ENCODE data around the gene DALRD3.

Gene DALRD3

DNA sequence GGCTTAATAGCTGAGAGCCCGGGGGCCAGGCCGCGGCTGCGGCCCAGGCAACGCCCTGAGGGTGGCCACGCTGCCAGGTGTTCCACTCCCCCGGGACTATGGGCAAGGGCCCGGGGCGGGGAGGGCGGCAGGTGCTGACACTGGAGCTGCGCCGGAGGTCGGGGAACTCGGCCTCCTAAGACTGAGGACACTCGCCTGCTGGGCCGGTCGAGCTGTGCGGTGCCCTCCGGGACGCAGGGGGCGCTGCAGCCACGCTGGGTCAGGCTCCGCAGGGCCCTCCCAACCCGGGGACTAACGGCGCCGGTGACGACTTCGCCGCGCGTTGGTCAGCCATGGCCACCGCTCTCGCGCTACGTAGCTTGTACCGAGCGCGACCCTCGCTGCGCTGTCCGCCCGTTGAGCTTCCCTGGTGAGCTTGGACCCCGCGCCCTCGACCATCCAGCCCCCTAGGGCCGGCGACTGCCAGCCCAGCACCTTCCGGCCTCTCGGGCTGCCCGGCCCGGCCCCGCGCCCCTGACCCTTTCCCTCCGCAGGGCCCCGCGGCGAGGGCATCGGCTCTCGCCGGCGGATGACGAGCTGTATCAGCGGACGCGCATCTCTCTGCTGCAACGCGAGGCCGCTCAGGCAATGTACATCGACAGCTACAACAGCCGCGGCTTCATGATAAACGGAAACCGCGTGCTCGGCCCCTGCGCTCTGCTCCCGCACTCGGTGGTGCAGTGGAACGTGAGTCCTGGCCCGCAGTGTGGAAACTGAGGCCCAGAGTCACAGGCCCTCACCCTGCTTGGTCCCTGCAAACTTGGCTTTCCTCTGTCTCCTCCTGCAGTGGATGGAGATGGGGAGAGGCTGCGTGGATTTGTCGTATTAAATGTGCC lies 3.7 kb upstream of the DALRD3 start, which contains the start of gene NDUFAF3:
Gene NDUFAF3 (plus strand): TSS at position 309 of the 875 bp plus-strand sequence. CDS start 24 bp downstream, at position 333.
- no peaks in the 10 kb centered on the region for H3K27me3 ChIP-seq (ENCODE audit: control insufficient read depth in 5 of 5, insufficient read depth in 4 of 5, low read length in 5 of 5)
- H3K27ac ChIP-seq (ENCODE audit: low read depth, low read length) = peak within 1 kb of the TSS; percentile 98
- H3K4me1 ChIP-seq (ENCODE audit: control insufficient read depth in 5 of 5, insufficient read depth in 5 of 5, low read length in 5 of 5) = peaks cover 10 to 73% (median 55%) of the 10 kb centered on the region in 5 donors
- H3K4me3 ChIP-seq (ENCODE audit: low read depth in 1 of 5, low read length in 5 of 5) = peak within 1 kb of the TSS; percentile 78 to 95 (median 92)
- H3K9me3 ChIP-seq (ENCODE audit: control insufficient read depth in 5 of 5, low read length in 5 of 5) = no peaks in the 10 kb centered on the region
- peak within 1 kb of the TSS; percentile 90 to 98 (median 96) for H3K9ac ChIP-seq (ENCODE audit: low read length in 5 of 5)
- peaks cover 0 to 40% (median 36%) of the 10 kb centered on the region in 5 donors for H3K36me3 ChIP-seq (ENCODE audit: control insufficient read depth in 5 of 5, insufficient read depth in 5 of 5, low read length in 5 of 5)

DNA sequence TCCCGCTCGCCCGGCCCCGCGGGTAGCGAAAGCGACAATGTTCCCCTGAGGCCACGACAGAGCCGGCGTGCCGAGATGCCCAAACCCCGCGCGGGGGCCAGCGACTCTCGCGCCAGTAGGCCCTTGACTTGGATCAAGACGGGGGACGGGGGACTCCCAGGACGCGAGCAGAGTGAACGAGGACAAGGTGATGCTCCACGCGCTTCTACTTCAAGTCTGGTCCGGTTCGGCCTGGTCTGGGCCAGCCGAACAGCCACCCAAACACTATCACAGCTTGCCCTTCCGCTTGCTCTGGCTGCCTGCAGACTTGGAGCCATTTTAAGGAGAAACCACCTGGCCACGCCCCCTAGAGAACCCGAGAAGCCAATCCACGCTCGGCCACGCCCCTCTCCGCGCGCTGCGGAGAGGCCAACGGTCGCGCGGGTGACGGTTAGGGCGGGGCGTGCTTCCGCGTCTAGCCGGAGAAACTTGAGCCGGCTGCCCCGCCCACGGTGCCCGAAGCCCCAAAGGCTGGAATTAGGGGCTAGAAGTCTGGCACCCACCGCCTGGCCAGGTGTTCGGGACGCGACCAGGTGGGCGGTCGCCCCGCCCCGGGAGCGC lies 2.9 kb upstream of the DALRD3 start:
- Histone ChIP-seq H3K9me3 (ENCODE audit: control insufficient read depth in 5 of 5, low read length in 5 of 5) (no peaks in the 10 kb centered on the region), H3K36me3 (ENCODE audit: control insufficient read depth in 5 of 5, insufficient read depth in 5 of 5, low read length in 5 of 5) (peaks cover 0 to 41% (median 35%) of the 10 kb centered on the region in 5 donors), H3K27me3 (ENCODE audit: control insufficient read depth in 5 of 5, insufficient read depth in 4 of 5, low read length in 5 of 5) (no peaks in the 10 kb centered on the region), H3K4me3 (ENCODE audit: low read depth in 1 of 5, low read length in 5 of 5) (peak overlapping the region; percentile 72 to 95 (median 84)), H3K27ac (ENCODE audit: low read depth, low read length) (peak overlapping the region; percentile 98), H3K4me1 (ENCODE audit: control insufficient read depth in 5 of 5, insufficient read depth in 5 of 5, low read length in 5 of 5) (peaks cover 10 to 73% (median 56%) of the 10 kb centered on the region in 5 donors), H3K9ac (ENCODE audit: low read length in 5 of 5) (peak overlapping the region in 4 of 5 donors; percentile 90 to 98 (median 96))

DNA sequence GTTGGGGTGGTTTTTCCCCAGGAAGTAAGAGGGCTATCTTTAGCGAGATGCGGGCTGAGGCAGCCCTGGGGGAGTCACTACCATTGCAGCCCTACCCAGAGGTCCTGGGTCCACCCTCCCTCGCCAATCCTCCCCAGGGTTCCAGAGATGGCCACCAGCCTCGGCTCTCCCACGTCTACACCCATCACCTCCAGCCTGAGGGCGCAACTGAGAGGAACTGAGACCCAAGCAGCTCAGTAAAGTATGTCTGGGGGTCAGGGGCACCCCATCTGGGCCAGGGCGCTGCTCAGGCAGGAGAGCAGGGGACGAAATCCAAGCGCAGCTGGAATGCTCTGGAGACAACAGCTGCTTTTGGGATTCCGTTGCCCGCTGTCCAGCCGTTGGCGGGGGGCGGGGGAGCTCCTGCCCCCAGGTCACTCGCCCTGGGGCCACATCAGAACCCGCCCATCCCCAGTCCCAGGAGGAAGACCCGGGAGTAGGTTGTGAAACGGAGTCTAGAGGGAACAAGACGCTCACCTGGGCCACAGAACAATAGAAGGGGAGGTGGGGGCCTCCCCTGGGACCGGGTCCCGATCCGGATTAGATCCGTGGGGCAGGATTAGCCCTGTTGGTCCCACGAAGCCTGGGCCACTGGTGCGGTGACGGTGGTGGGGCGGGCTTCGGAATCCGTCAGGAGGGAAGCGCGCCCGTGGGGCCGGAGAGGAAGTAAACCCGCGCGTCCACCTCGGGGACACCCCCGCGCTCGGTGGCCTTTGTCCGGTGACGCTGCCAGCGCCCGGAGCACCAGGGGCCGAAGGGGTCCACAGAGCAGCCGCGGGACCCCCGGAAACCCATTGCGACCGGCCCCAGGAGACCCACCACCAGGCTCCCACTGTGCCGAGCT lies 2.2 kb upstream of the DALRD3 start:
- H3K4me3 ChIP-seq (ENCODE audit: low read depth in 1 of 5, low read length in 5 of 5) = peak overlapping the region; percentile 62 to 95 (median 84)
- peak overlapping the region; percentile 52 to 98 (median 96) for H3K9ac ChIP-seq (ENCODE audit: low read length in 5 of 5)
- H3K27me3 ChIP-seq (ENCODE audit: control insufficient read depth in 5 of 5, insufficient read depth in 4 of 5, low read length in 5 of 5) = no peaks in the 10 kb centered on the region
- H3K9me3 ChIP-seq (ENCODE audit: control insufficient read depth in 5 of 5, low read length in 5 of 5) = no peaks in the 10 kb centered on the region
- H3K4me1 ChIP-seq (ENCODE audit: control insufficient read depth in 5 of 5, insufficient read depth in 5 of 5, low read length in 5 of 5) = peaks cover 10 to 72% (median 55%) of the 10 kb centered on the region in 5 donors
- H3K36me3 ChIP-seq (ENCODE audit: control insufficient read depth in 5 of 5, insufficient read depth in 5 of 5, low read length in 5 of 5) = peaks cover 0 to 41% (median 35%) of the 10 kb centered on the region in 5 donors
- H3K27ac ChIP-seq (ENCODE audit: low read depth, low read length) = peak overlapping the region; percentile 98

GRCh38 chr3:49019941-49020329 lies 1.6 kb upstream of the DALRD3 start:
- Histone ChIP-seq H3K4me3 (ENCODE audit: low read depth in 1 of 5, low read length in 5 of 5) (peak overlapping the region; percentile 62 to 95 (median 84)), H3K27ac (ENCODE audit: low read depth, low read length) (peak overlapping the region; percentile 98), H3K27me3 (ENCODE audit: control insufficient read depth in 5 of 5, insufficient read depth in 4 of 5, low read length in 5 of 5) (no peaks in the 10 kb centered on the region), H3K9me3 (ENCODE audit: control insufficient read depth in 5 of 5, low read length in 5 of 5) (no peaks in the 10 kb centered on the region), H3K9ac (ENCODE audit: low read length in 5 of 5) (peak overlapping the region in 4 of 5 donors; percentile 52 to 98 (median 90)), H3K4me1 (ENCODE audit: control insufficient read depth in 5 of 5, insufficient read depth in 5 of 5, low read length in 5 of 5) (peaks cover 10 to 66% (median 50%) of the 10 kb centered on the region in 5 donors), H3K36me3 (ENCODE audit: control insufficient read depth in 5 of 5, insufficient read depth in 5 of 5, low read length in 5 of 5) (peaks cover 0 to 41% (median 35%) of the 10 kb centered on the region in 5 donors)

DNA sequence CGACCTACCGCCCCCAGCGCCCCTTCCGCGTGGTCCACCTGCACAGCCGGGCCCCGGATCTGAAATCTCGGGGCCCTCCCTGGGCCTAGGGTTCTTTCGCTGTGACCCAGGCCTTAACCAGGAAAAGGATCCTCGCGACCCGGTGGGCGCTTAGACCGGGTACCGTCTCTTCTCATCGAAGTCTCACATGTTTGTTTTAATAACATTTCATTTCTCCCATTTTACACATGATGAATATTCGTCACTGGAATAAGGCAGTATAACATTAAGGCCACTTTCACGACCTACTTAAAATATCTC lies 277 bp upstream of the DALRD3 start:
- H3K4me3 ChIP-seq (ENCODE audit: low read depth in 1 of 5, low read length in 5 of 5) = peak overlapping the region; percentile 62 to 89 (median 83)
- peaks cover 10 to 58% (median 50%) of the 10 kb centered on the region in 5 donors for H3K4me1 ChIP-seq (ENCODE audit: control insufficient read depth in 5 of 5, insufficient read depth in 5 of 5, low read length in 5 of 5)
- H3K27me3 ChIP-seq (ENCODE audit: control insufficient read depth in 5 of 5, insufficient read depth in 4 of 5, low read length in 5 of 5) = no peaks in the 10 kb centered on the region
- no peak overlapping the region for H3K27ac ChIP-seq (ENCODE audit: low read depth, low read length)
- no peaks in the 10 kb centered on the region for H3K9me3 ChIP-seq (ENCODE audit: control insufficient read depth in 5 of 5, low read length in 5 of 5)
- peaks cover 0 to 40% (median 33%) of the 10 kb centered on the region in 5 donors for H3K36me3 ChIP-seq (ENCODE audit: control insufficient read depth in 5 of 5, insufficient read depth in 5 of 5, low read length in 5 of 5)
- H3K9ac ChIP-seq (ENCODE audit: low read length in 5 of 5) = peak overlapping the region in 4 of 5 donors; percentile 40 to 76 (median 53)

DNA sequence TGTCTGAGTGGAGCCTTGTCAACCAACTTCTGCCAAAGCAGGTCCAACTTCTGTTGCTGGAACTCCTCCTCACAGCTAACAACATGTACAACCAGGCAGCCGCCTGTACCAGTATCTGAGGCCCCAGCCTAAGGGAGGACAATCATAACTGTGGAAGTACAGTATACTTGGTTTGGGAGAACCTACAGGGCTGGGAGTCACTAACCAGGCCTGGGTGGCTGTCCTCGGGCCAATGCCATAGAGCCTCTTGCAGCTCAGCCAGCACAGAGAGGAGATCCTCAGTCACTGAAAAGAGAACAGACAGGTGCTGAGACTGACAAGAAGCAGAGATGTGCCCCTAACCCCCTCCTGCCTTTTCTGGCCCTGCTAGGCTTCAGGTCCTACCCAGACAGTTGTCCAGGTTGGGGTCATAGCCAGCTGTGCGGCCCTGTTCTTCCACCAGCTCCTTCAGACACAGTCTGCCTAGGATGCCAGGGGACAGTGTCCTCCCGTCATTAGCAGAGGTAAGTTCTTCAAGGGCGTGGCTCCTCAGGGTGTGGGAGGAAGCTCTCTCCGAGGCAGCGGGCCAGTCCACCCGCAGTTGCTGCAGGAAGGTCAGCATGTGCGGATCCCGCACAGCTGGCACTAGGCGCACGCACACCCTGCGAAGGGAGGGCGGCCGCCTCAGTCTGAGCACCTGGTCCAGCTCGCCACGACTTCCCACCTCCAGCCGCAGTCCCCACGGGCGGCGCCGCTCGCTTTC lies 980 bp downstream of the DALRD3 start:
- Histone ChIP-seq H3K27me3 (ENCODE audit: control insufficient read depth in 5 of 5, insufficient read depth in 4 of 5, low read length in 5 of 5) (no peaks in the 10 kb centered on the region), H3K36me3 (ENCODE audit: control insufficient read depth in 5 of 5, insufficient read depth in 5 of 5, low read length in 5 of 5) (peaks cover 0 to 46% (median 41%) of the 10 kb centered on the region in 5 donors), H3K4me1 (ENCODE audit: control insufficient read depth in 5 of 5, insufficient read depth in 5 of 5, low read length in 5 of 5) (peaks cover 5 to 48% (median 40%) of the 10 kb centered on the region in 5 donors), H3K9me3 (ENCODE audit: control insufficient read depth in 5 of 5, low read length in 5 of 5) (no peaks in the 10 kb centered on the region), H3K27ac (ENCODE audit: low read depth, low read length) (no peak overlapping the region), H3K9ac (ENCODE audit: low read length in 5 of 5) (peak overlapping the region in 4 of 5 donors; percentile 40 to 76 (median 53)), H3K4me3 (ENCODE audit: low read depth in 1 of 5, low read length in 5 of 5) (peak overlapping the region; percentile 41 to 89 (median 83))

- no peaks in the 10 kb centered on the region for H3K9me3 ChIP-seq (ENCODE audit: control insufficient read depth in 5 of 5, low read length in 5 of 5)
- H3K4me3 ChIP-seq (ENCODE audit: low read depth in 1 of 5, low read length in 5 of 5) = no peak overlapping the region
- peaks cover 5 to 44% (median 37%) of the 10 kb centered on the region in 5 donors for H3K4me1 ChIP-seq (ENCODE audit: control insufficient read depth in 5 of 5, insufficient read depth in 5 of 5, low read length in 5 of 5)
- no peaks in the 10 kb centered on the region for H3K27me3 ChIP-seq (ENCODE audit: control insufficient read depth in 5 of 5, insufficient read depth in 4 of 5, low read length in 5 of 5)
- H3K36me3 ChIP-seq (ENCODE audit: control insufficient read depth in 5 of 5, insufficient read depth in 5 of 5, low read length in 5 of 5) = peaks cover 0 to 53% (median 49%) of the 10 kb centered on the region in 5 donors
- no peak overlapping the region for H3K9ac ChIP-seq (ENCODE audit: low read length in 5 of 5)
- no peak overlapping the region for H3K27ac ChIP-seq (ENCODE audit: low read depth, low read length)
Observed at GRCh38 chr3:49016414-49017228, 1.8 kb downstream of the DALRD3 start.

- Histone ChIP-seq H3K4me1 (ENCODE audit: control insufficient read depth in 5 of 5, insufficient read depth in 5 of 5, low read length in 5 of 5) (peaks cover 5 to 37% (median 35%) of the 10 kb centered on the region in 5 donors), H3K9ac (ENCODE audit: low read length in 5 of 5) (no peak overlapping the region), H3K27me3 (ENCODE audit: control insufficient read depth in 5 of 5, insufficient read depth in 4 of 5, low read length in 5 of 5) (no peaks in the 10 kb centered on the region), H3K27ac (ENCODE audit: low read depth, low read length) (no peak overlapping the region), H3K9me3 (ENCODE audit: control insufficient read depth in 5 of 5, low read length in 5 of 5) (no peaks in the 10 kb centered on the region), H3K4me3 (ENCODE audit: low read depth in 1 of 5, low read length in 5 of 5) (no peak overlapping the region), H3K36me3 (ENCODE audit: control insufficient read depth in 5 of 5, insufficient read depth in 5 of 5, low read length in 5 of 5) (peaks cover 0 to 56% (median 53%) of the 10 kb centered on the region in 5 donors)
Observed at GRCh38 chr3:49015765-49016164, 2.6 kb downstream of the DALRD3 start.

Data from subcutaneous abdominal adipose tissue (tissue), 5 donors.